GM19099 (cell line): Measurements from ENCODE around the gene KRTDAP.

Source experiments
- POLR2A ChIP-seq: IDR thresholded peaks from 3 replicates; pipeline ENCODE4 v1.6.1; 2011; ENCODE audit warnings: low read depth; ENCODE audit not compliant: insufficient read length; ENCODE audit errors: extremely low read depth

KRTDAP gene

DNA sequence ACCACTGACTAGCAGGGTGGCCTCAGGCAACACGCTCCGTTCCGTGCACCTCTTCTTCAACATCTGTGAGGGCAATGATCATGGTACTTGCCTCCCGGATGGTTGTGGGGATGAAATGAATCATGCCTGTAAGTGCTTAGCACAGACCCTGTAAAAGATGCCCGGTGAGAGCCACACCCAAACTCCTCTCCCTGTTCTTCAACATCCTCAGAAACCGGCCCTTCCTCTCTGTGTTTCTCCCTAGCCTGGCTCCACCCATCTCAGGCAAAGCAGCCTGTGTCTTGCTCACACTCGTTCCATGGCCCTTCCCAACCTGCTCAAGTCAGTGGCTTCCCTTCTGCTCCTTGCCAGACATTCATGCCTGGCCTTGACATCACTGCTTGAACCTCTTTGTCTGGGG, 29.0 kb upstream of the KRTDAP start:
- TF ChIP-seq POLR2A, result no peak

GRCh38 chr19:35518313-35518712, 28.0 kb upstream of the KRTDAP start:
- no peak for TF ChIP-seq POLR2A

- TF ChIP-seq POLR2A, result no peak
Measured at GRCh38 chr19:35517342-35517741, 27.1 kb upstream of the KRTDAP start.

DNA sequence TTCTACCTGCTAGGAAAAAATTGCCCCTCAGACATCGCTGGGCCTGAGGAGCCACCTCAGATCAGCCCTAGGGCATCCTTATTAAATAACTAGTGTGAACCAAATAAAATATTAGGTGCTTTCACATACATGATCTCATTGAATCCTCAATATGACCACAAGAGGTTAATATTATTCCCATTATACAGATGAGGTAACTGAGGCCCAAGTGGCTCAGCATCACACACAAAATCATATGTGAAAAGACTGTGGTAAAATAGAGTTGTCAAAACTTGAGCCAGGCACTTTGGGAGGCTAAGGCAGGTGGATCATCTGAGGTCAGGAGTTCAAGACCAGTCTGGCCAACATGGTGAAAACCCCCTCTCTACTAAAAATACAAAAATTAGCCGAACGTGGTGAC, 26.0 kb upstream of the KRTDAP start:
- no peak for TF ChIP-seq POLR2A

- TF ChIP-seq POLR2A, result no peak
Measured at GRCh38 chr19:35514282-35514809, 24.1 kb upstream of the KRTDAP start.

- no peak for TF ChIP-seq POLR2A
Measured at GRCh38 chr19:35513628-35514281, 23.5 kb upstream of the KRTDAP start, which contains the start of gene DMKN. Gene DMKN (minus strand): TSS chr19:35513649. CDS start chr19:35513475, 174 bp downstream.

DNA sequence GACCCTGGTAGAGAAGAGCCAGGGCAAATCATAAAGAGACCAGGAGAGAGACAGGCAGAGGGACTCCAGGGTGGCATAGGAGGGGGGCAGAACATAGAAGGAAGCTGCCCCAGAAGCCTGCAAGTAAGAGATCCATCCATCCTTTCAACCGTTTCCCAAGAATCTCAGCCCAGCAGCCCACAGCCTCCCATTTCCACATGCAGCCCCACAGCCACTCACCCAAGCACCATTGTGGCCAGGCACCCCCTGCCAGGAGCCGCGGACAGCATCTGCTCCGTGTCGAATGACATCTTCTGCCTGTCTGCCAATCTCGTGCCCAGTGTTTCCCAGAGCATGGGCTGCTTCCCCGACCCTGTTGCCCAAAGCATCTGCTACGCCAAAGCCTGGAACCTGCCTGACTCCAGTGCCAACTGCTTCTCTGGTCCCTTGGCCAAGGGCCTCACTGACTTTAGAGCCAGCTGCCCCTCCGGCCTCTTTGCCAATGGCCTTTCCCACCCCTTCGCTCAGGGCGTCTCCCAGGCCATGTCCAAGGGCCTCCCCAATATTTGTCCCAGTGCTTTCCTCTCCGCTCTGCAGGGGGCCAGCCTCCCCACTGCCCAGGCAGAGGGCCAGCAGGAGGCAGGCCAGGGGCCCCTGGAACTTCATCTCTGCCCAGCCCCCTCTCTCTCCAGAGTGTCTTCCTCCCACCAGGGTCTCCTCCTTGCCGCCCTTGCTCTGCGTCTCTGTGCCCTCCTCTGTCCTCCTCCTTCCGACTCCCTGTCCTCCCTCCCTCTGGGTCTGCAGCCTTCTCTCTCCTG, 22.8 kb upstream of the KRTDAP start:
- no peak for TF ChIP-seq POLR2A

DNA sequence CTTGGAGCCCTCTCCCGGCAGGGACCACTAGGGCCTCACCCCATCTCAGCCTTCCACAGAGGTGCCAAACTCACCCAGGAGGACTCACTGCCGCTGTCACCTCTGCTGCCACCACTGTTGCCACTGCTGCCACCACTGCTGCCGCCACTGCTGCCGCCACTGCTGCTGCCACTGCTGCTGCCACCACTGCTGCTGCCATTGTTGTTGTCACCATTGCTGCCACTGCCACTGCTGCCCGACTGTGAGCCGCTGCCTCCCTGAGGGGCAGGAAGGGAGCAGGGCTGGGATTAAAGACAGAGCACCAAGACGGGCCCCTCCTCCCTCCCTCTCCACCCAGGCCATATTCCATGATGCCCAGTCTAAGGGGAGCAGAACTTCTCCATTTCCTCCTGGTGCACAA, 21.1 kb upstream of the KRTDAP start:
- TF ChIP-seq POLR2A, result no peak

DNA sequence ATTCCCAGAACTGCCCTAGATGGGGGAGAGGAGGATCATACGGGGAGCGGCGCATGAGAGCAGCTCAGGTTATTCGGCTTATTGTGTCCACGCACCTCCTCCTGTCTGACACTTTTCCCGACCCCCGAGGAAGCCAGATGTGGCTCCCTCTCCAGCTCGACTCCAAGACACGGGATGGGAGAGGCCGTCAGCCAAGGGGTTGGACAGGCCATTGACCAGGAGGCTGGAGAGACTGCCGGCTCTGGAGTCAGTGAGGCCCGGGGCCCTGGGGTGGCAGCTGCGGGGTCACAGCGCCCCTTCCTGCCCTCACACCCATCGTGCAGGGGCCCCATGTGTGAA, 20.3 kb upstream of the KRTDAP start:
- no peak for TF ChIP-seq POLR2A

DNA sequence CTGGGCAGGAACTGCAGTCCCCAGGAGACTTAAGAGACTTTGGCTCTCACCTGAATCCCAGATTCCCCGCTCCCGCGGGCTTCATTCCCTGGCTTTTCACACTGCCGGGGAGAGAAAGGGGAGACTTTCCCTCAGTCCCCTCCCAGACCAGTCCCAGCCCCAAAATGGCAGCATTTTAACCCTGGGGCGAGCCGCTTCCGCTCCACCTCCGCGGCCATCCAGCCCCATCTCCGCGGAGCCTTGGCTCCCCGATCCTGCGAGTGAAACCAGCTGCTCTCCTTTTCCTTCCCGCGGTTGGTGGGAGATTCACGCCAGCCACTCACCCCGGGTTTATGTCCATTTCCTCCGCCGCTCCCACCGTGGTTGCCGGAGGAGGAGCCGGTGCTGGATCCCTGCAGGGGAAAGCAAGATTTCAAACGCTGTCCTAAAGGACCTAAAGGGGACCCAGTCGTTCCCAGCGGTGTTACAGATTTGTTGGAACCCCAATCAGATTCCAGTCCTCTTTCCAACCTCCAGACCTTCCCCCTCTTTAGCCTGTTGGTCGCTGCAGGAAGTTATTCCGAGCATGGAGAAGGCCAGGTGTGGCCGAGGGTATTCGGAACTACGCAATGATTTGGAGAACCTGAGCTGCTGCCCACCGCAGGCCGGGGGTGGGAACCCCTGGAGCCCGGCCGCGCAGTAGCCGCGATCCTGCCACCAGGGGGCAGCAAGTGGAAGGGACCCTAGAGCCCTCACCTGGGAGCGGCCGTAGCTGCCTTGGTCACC, 19.8 kb upstream of the KRTDAP start:
- TF ChIP-seq POLR2A, result no peak

DNA sequence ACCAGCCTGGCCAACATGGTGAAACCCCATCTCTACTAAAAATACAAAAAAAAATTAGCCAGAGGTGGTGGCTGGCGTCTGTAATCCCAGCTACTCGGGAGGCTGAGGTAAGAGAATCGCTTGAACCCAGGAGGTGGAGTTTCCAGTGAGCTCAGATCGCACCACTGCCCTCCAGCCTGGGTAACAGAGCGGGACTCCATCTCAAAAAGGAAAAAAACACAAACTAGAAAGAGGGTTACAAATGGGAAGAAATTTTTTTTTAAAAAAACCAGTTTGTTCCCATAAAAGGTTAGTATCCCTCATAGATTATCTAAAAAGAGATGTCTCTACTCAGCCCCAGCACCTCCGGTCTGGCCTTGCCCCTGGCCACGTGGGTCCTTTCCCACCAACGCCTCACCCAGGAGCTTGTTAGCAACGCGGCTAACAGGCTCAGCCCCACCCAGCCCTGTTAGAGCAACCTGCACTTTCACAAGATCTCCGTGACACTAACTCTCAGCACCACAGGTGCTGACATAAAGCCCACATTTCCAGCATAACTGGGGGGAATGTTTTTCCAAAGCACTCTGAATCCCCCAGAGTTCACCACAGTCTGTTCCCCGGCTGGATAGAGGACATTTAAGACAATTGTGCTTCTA, 18.9 kb upstream of the KRTDAP start:
- no peak for TF ChIP-seq POLR2A

- TF ChIP-seq POLR2A, result no peak
Measured at GRCh38 chr19:35508129-35508528, 17.9 kb upstream of the KRTDAP start.

DNA sequence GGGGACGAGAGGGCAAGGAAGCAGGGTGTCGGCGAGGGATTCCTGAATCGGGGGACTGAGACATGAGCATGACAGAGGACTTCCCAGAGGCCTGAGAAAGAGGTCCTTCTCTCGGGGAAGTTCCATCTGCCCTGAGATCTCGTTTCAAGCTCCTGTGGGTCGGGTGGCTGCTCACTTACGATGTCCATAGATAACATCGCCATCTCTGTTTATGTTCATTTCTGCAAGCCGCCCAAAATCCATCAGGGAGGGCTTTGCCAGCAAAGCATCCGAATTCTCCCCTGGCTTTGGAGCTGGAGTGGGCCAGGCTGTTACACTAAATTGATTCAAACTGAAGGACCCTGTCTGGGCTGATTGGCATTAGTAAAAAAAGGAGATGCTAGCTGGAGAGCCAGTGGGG, 17.3 kb upstream of the KRTDAP start:
- TF ChIP-seq POLR2A, result no peak

DNA sequence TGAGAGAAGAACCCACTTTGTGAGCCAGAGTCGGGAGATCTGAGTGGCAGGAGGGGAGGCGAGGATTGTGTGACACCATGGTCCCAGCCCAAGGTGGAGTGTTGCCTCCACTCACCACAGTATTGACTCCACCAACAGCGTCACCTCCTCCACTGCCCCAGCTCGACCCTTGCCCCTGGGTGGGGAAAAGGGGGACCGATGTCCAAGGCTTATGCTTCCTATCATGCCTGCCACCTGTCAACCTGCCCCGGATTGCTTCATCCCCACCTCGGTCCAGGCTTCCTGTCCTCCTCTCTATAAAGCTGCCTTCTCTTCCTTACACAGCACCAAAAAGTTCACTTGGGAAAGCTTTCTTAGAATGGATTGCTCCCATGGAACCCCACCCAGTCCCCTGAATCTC, 15.7 kb upstream of the KRTDAP start:
- no peak for TF ChIP-seq POLR2A

DNA sequence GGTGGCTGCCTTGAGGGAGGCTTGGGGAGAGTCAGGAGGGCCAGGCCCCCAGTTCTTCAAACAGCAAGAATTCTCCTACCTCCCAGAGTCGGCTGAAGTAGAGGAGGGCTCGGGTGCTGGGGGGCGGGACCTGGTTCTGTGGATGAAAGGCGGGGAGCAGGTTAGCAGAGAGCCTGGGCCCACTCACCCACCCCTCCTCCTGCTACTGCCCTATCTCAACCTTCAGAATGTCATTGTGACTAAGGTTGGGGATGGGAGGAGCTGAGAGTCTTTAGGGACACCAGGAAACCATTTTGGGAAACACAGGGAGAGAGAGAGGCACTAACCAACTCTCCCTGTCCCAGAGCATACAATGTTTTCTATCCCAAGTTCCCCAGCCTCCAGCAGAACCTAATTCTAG, 12.5 kb upstream of the KRTDAP start:
- no peak for TF ChIP-seq POLR2A

DNA sequence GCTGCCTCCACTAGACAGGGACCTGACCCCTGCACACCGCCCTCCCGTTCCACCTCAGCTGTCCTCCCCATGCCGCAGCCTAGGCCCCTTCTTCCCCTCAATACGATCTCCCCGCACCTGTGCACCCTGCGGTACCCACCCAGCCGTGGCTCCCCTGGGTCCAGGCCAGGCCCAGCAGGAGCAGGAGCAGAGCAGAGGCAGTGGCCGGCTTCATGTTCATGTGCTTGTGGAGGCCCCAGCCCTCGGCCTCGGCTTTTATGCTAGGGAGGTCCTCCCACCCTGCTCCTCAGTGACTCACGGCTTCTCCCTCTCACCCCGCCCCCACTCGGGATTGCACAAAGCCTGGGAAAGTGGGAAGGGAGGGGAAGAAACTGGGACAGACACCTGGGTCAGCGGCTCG, 11.4 kb upstream of the KRTDAP start:
- TF ChIP-seq POLR2A, result no peak

DNA sequence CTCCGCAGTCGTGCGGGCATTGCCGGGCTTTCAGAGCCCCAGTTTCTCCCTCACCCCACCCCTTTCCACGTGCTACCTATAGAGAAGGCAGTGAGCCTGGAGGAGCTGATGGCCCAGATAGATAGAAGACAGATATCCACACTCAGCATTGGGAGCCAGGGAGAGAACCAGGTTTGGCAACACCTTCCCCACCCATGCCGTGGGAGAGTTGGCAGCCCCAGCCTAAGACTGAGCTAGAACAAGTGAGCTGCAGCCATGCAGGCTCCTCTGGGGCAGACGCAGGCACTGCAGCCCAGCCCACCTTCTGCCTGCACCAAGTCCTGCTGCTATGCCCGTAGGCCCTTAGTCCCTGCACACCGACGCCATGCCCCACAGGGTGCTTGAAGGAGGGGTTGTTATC, 10.3 kb upstream of the KRTDAP start:
- no peak for TF ChIP-seq POLR2A
